Endothelial cell of umbilical vein (primary cell): ENCODE measurements around the gene NR3C1. TPM values are rescaled to one million over a fixed set of nuclear protein-coding genes. Genes with fewer than 3 reads are reported as not detected.

ENCODE experiments used
- BruUV-seq: library from RNA; stranded (reverse); fragments of 400-500 nt; replicated peaks from 2 replicates; lab custom pipeline; 2021; lab: Mats Ljungman, UMichigan
- CTCF ChIA-PET: fragments of 300-600, 350-600 bp; sonication (Branson Sonifier 250); formaldehyde crosslinking; loops from one replicate; lab custom pipeline; 2021; ENCODE audit warnings: antibody characterized with exemption, inconsistent platforms; lab: Charles Lee
- POLR2A ChIA-PET: fragments of 300-600, 350-600 bp; sonication (Branson Sonifier 250); formaldehyde crosslinking; loops from one replicate; lab custom pipeline; 2021; ENCODE audit warnings: antibody characterized with exemption, inconsistent platforms; lab: Charles Lee
- DNase-seq: peaks from one replicate; pipeline ENCODE4 v3.0.0-alpha.2; 2011; ENCODE audit warnings: low read depth, low spot score
- FAIRE-seq: peaks from 2 replicates; lab custom pipeline; 2011; peaks lifted over from hg19 to GRCh38; lab: Jason Lieb, UNC
- H2AFZ ChIP-seq: 2 replicates; pipeline ENCODE4 v1.6.0; 2012; ENCODE audit warnings: low read depth, low read length, control low read depth, inconsistent platforms
- H3K27ac ChIP-seq: 2 replicates; pipeline ENCODE4 v1.5.1; 2011; ENCODE audit warnings: low read depth, mild to moderate bottlenecking, control low read depth, low read length, moderate library complexity; ENCODE audit not compliant: insufficient read depth
- H3K27me3 ChIP-seq, 2 experiments: 2 replicates each; pipeline versions ENCODE4 v1.6.0 to v1.6.1; 2011; ENCODE audit warnings: low read length in 2 of 2, mixed read lengths in 1 of 2; ENCODE audit not compliant: control insufficient read depth in 2 of 2, insufficient read depth in 2 of 2
- H3K36me3 ChIP-seq, 2 experiments: 2 replicates in 1 of 2; 3 replicates in 1 of 2; pipeline ENCODE4 v1.5.1; 2011; ENCODE audit warnings: low read length in 2 of 2, mild to moderate bottlenecking in 1 of 2, moderate library complexity in 1 of 2; ENCODE audit not compliant: control insufficient read depth in 2 of 2, insufficient read depth in 2 of 2; ENCODE audit errors: extremely low read depth in 1 of 2
- H3K4me1 ChIP-seq: 3 replicates; pipeline ENCODE4 v1.5.1; 2011; ENCODE audit warnings: mild to moderate bottlenecking, low read length; ENCODE audit not compliant: control insufficient read depth, insufficient read depth; ENCODE audit errors: extremely low read depth
- H3K4me2 ChIP-seq: 2 replicates; pipeline ENCODE4 v1.6.1; 2011; ENCODE audit warnings: low read length, control low read depth, mixed read lengths; ENCODE audit not compliant: insufficient read depth
- H3K4me3 ChIP-seq, 3 experiments: fragments of 200-600 bp in 1 of 3; sonication (generic), shearing (Covaris generic) in 1 of 3; replicated peaks in 1 of 3; 2 replicates each; pipeline ENCODE4 v1.5.1; 2011 to 2016; ENCODE audit warnings: control low read depth in 3 of 3, low read length in 3 of 3, mild to moderate bottlenecking in 2 of 3, inconsistent platforms in 1 of 3, low read depth in 1 of 3, moderate library complexity in 1 of 3; ENCODE audit not compliant: insufficient read depth in 1 of 3
- H3K79me2 ChIP-seq: 2 replicates; pipeline ENCODE4 v1.6.0; 2012; ENCODE audit warnings: low read length, inconsistent platforms; ENCODE audit not compliant: control insufficient read depth, insufficient read depth
- H3K9ac ChIP-seq: replicated peaks from 2 replicates; pipeline ENCODE3; 2011; ENCODE audit warnings: low read length, control low read depth; ENCODE audit not compliant: insufficient read depth; ENCODE audit errors: extremely low read depth
- H3K9me1 ChIP-seq: replicated peaks from 3 replicates; pipeline ENCODE4 v1.6.0; 2011; ENCODE audit warnings: mild to moderate bottlenecking, low read length; ENCODE audit not compliant: control insufficient read depth, insufficient read depth; ENCODE audit errors: extremely low read depth
- H3K9me3 ChIP-seq: replicated peaks from 2 replicates; pipeline ENCODE4 v1.5.1; 2012; ENCODE audit warnings: low read length, inconsistent platforms; ENCODE audit not compliant: control insufficient read depth, insufficient read depth
- H4K20me1 ChIP-seq: replicated peaks from 2 replicates; pipeline ENCODE3; 2011; ENCODE audit warnings: mild to moderate bottlenecking, low read length; ENCODE audit not compliant: control insufficient read depth, insufficient read depth; ENCODE audit errors: extremely low read depth
- EZH2 ChIP-seq: IDR thresholded peaks from 2 replicates; pipeline ENCODE4 v1.6.1; 2012; ENCODE audit warnings: borderline replicate concordance, low read depth, mild to moderate bottlenecking, moderate library complexity, low read length, inconsistent platforms; ENCODE audit not compliant: severe bottlenecking
- FOS ChIP-seq: IDR thresholded peaks from 2 replicates; pipeline ENCODE4 v1.6.1; 2011; ENCODE audit warnings: mild to moderate bottlenecking, low read length, moderate library complexity, borderline replicate concordance; ENCODE audit not compliant: insufficient read depth
- GATA2 ChIP-seq: IDR thresholded peaks from 2 replicates; pipeline ENCODE4 v1.7.0; 2011; ENCODE audit warnings: low read depth, mild to moderate bottlenecking, moderate library complexity, mixed read lengths, low read length; ENCODE audit not compliant: insufficient read length, insufficient read depth
- JUN ChIP-seq: IDR thresholded peaks from 2 replicates; pipeline ENCODE4 v1.6.1; 2011; ENCODE audit warnings: borderline replicate concordance, low read depth; ENCODE audit not compliant: insufficient read length, insufficient read depth
- MYC ChIP-seq: IDR thresholded peaks from one replicate; pipeline ENCODE4 v1.6.1; 2011; ENCODE audit warnings: mild to moderate bottlenecking, low read depth, low read length
- POLR2A ChIP-seq: IDR thresholded peaks from 2 replicates; pipeline ENCODE4 v1.6.1; 2012; ENCODE audit warnings: low read depth, mild to moderate bottlenecking, control low read depth, low read length
- POLR2AphosphoS5 ChIP-seq: IDR thresholded peaks from 2 replicates; pipeline ENCODE4 v1.6.1; 2012; ENCODE audit warnings: low read depth, mild to moderate bottlenecking, control low read depth, low read length, moderate library complexity; ENCODE audit not compliant: insufficient read depth
- dilution Hi-C: fragments of 300-500 bp; cut with MboI; formaldehyde crosslinking; loops from one replicate; pipeline ENCODE4 v1.15.0; 2019; ENCODE audit warnings: low sequenced_read_pairs; ENCODE audit not compliant: extremely low pct_ligation_motif_present
- intact Hi-C: fragments of 100-400 bp; cut with micrococcal nuclease; formaldehyde crosslinking; loops from one replicate; pipeline ENCODE4 v1.10.0; 2022
- polyA plus RNA-seq, 4 experiments: library from polyadenylated mRNA; depleted of rRNA in 3 of 4; stranded (reverse) in 3 of 4; unstranded in 1 of 4; fragments of >200 nt; gene quantifications; 2 replicates each; pipeline versions ENCODE4 v1.2.1 to v1.2.3, GENCODE V29; 2011 to 2012; ENCODE audit warnings: missing spikeins in 1 of 4
- total RNA-seq: library from RNA; stranded (reverse); gene quantifications from 2 replicates; pipeline ENCODE4 v1.2.3, GENCODE V29; 2021
- TF ChIP-seq, protein P1 (sequence below): IDR thresholded peaks from 2 replicates; pipeline ENCODE4 v1.6.1; 2011; ENCODE audit not compliant: insufficient read depth, insufficient read length
- TF ChIP-seq, protein P2 (sequence below), 2 donors: IDR thresholded peaks; 1 replicate in 1 of 2; 2 replicates in 1 of 2; pipeline ENCODE4 v1.5.1; 2011; ENCODE audit warnings: low read length in 2 of 2, mild to moderate bottlenecking in 2 of 2, moderate library complexity in 2 of 2, control low read depth in 1 of 2, inconsistent platforms in 1 of 2, low read depth in 1 of 2; ENCODE audit not compliant: insufficient read depth in 1 of 2; ENCODE audit errors: extremely low read depth in 1 of 2

Gene NR3C1
- total and polyA plus RNA-seq, 2 donors (not counting 3 experiments of a cell fraction or from before 2014, with no cell fraction given): 4.1 to 17.0 TPM

DNA sequence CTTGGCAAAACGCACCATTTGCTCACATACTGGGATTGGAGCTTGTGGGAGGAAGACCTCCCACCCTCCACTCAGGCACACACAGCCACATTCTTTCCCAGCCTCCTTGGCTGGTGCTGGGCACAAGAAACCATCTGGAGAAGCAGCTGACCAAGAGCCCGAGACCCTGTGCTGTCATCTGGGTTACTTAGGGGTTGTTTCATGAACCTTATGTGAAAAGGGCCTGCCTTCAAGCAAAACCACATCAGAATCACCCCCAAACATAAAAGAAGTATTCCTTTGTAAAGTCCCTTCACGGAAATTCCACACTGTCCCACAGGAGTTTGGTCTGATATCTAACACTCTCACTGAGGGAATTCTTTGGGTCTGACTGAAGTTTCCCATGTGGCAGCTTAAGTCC, 172.1 kb downstream of the NR3C1 start:
- ChIA-PET POLR2A (no interaction called here), CTCF (no interaction called here)
- Histone ChIP-seq H3K4me3 (no peak overlapping the region), H3K9ac (no peak overlapping the region), H3K4me1 (no peaks in the 10 kb centered on the region), H3K27ac (no peak overlapping the region), H3K36me3 (no peaks in the 10 kb centered on the region), H3K27me3 (no peaks in the 10 kb centered on the region), H2AFZ (no peak overlapping the region), H3K9me3 (no peaks in the 10 kb centered on the region), H4K20me1 (no peaks in the 10 kb centered on the region), H3K79me2 (no peaks in the 10 kb centered on the region), H3K9me1 (no peaks in the 10 kb centered on the region), H3K4me2 (no peak overlapping the region)
- FAIRE-seq: no peak
- no peak for DNase-seq
- dilution Hi-C loops: no loop called here
- no TSS peak for BruUV-seq
- TF ChIP-seq, protein P1, sequence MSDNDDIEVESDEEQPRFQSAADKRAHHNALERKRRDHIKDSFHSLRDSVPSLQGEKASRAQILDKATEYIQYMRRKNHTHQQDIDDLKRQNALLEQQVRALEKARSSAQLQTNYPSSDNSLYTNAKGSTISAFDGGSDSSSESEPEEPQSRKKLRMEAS: no peak
- TF ChIP-seq GATA2 (no peak), POLR2A (no peak), JUN (no peak), EZH2 (no peak), POLR2AphosphoS5 (no peak), FOS (no peak), MYC (no peak)
- TF ChIP-seq, protein P2, sequence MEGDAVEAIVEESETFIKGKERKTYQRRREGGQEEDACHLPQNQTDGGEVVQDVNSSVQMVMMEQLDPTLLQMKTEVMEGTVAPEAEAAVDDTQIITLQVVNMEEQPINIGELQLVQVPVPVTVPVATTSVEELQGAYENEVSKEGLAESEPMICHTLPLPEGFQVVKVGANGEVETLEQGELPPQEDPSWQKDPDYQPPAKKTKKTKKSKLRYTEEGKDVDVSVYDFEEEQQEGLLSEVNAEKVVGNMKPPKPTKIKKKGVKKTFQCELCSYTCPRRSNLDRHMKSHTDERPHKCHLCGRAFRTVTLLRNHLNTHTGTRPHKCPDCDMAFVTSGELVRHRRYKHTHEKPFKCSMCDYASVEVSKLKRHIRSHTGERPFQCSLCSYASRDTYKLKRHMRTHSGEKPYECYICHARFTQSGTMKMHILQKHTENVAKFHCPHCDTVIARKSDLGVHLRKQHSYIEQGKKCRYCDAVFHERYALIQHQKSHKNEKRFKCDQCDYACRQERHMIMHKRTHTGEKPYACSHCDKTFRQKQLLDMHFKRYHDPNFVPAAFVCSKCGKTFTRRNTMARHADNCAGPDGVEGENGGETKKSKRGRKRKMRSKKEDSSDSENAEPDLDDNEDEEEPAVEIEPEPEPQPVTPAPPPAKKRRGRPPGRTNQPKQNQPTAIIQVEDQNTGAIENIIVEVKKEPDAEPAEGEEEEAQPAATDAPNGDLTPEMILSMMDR (IDR thresholded peaks at IDR 0.05; ENCODE audit: extremely low read depth in 1 of 2, insufficient read depth in 1 of 2, low read depth in 1 of 2, low read length in 2 of 2): no peak
- intact Hi-C loops: no loop called here
